SK-N-SH treated with all-trans-retinoic acid at 6 μM for 48 hours (cell line): ENCODE measurements around the gene CHRD.

ENCODE experiments used
- ATAC-seq: fragments of 200-7000 bp; cut with Tn5 transposase; 3 replicates; pipeline ENCODE4 v1.9.1; 2020; ENCODE audit warnings: mild to moderate bottlenecking, moderate library complexity
- ARNTL ChIP-seq: fragments of 450-650 bp; formaldehyde crosslinking; IDR thresholded peaks from 2 replicates; pipeline ENCODE4 v1.5.0; 2020; ENCODE audit warnings: low read depth, mild to moderate bottlenecking, moderate library complexity, borderline replicate concordance
- BACH2 ChIP-seq: fragments of 250-450 bp; sonication (Bioruptor Pico); IDR thresholded peaks from 2 replicates; pipeline ENCODE4 v1.9.0; 2021; ENCODE audit warnings: mild to moderate bottlenecking, borderline replicate concordance
- CSDC2 ChIP-seq: fragments of 250-450 bp; sonication (Bioruptor Pico); IDR thresholded peaks from 2 replicates; pipeline ENCODE4 v1.5.0; 2020; ENCODE audit warnings: mild to moderate bottlenecking, moderate library complexity
- ESRRG ChIP-seq: fragments of 250-450 bp; sonication (Bioruptor Pico); IDR thresholded peaks from 2 replicates; pipeline ENCODE4 v1.6.1; 2021; ENCODE audit warnings: mild to moderate bottlenecking
- GLIS3 ChIP-seq: fragments of 250-450 bp; sonication (Bioruptor Pico); IDR thresholded peaks from 2 replicates; pipeline ENCODE4 v1.5.0; 2020; ENCODE audit warnings: mild to moderate bottlenecking, moderate library complexity
- OSR1 ChIP-seq: fragments of 250-450 bp; sonication (Bioruptor Pico); IDR thresholded peaks from 2 replicates; pipeline ENCODE4 v1.8.0; 2022; ENCODE audit warnings: moderate library complexity, mild to moderate bottlenecking, inconsistent platforms
- POU6F1 ChIP-seq: fragments of 250-450 bp; sonication (Bioruptor Pico); IDR thresholded peaks from 2 replicates; pipeline ENCODE4 v1.8.0; 2021; ENCODE audit warnings: low read depth, mild to moderate bottlenecking, moderate library complexity, borderline replicate concordance
- PPARA ChIP-seq: fragments of 250-450 bp; sonication (Bioruptor Pico); IDR thresholded peaks from 2 replicates; pipeline ENCODE4 v1.5.0; 2020; ENCODE audit warnings: mild to moderate bottlenecking, borderline replicate concordance
- RARB ChIP-seq: fragments of 250-450 bp; sonication (Bioruptor Pico); IDR thresholded peaks from 2 replicates; pipeline ENCODE4 v1.8.0; 2021; ENCODE audit warnings: mild to moderate bottlenecking, moderate library complexity
- SNAI2 ChIP-seq: fragments of 250-450 bp; sonication (Bioruptor Pico); IDR thresholded peaks from 2 replicates; pipeline ENCODE4 v1.5.0; 2020; ENCODE audit warnings: mild to moderate bottlenecking, moderate library complexity
- TCF4 ChIP-seq: fragments of 250-450 bp; sonication (Bioruptor Pico); IDR thresholded peaks from 2 replicates; pipeline ENCODE4 v1.8.0; 2021; ENCODE audit warnings: mild to moderate bottlenecking, moderate library complexity, borderline replicate concordance
- TOX ChIP-seq: fragments of 250-450 bp; sonication (Bioruptor Pico); IDR thresholded peaks from 2 replicates; pipeline ENCODE4 v1.8.0; 2021; ENCODE audit warnings: mild to moderate bottlenecking, moderate library complexity, borderline replicate concordance
- TSHZ2 ChIP-seq: fragments of 250-450 bp; sonication (Bioruptor Pico); IDR thresholded peaks from 2 replicates; pipeline ENCODE4 v1.5.0; 2020; ENCODE audit warnings: mild to moderate bottlenecking, moderate library complexity
- ZC3H10 ChIP-seq: fragments of 250-450 bp; sonication (Bioruptor Pico); IDR thresholded peaks from 2 replicates; pipeline ENCODE4 v1.5.1; 2021; ENCODE audit warnings: mild to moderate bottlenecking, moderate library complexity
- ZFP3 ChIP-seq: fragments of 250-450 bp; sonication (Bioruptor Pico); IDR thresholded peaks from 2 replicates; pipeline ENCODE4 v1.5.0; 2020; ENCODE audit warnings: mild to moderate bottlenecking, moderate library complexity
- ZFP30 ChIP-seq: fragments of 450-650 bp; formaldehyde crosslinking; IDR thresholded peaks from 2 replicates; pipeline ENCODE4 v1.5.0; 2022; ENCODE audit warnings: mild to moderate bottlenecking, moderate library complexity
- ZNF70 ChIP-seq: fragments of 450-650 bp; formaldehyde crosslinking; IDR thresholded peaks from 2 replicates; pipeline ENCODE4 v1.5.0; 2020; ENCODE audit warnings: mild to moderate bottlenecking, moderate library complexity
- ZNF8 ChIP-seq: fragments of 450-650 bp; formaldehyde crosslinking; IDR thresholded peaks from 2 replicates; pipeline ENCODE4 v1.5.0; 2020; ENCODE audit warnings: mild to moderate bottlenecking, moderate library complexity
- TF ChIP-seq, protein P1 (sequence below): fragments of 250-450 bp; sonication (Bioruptor Pico); IDR thresholded peaks from 2 replicates; pipeline ENCODE4 v1.5.1; 2021; ENCODE audit warnings: mild to moderate bottlenecking, moderate library complexity
- TF ChIP-seq, protein P2 (sequence below): fragments of 250-450 bp; sonication (Bioruptor Pico); IDR thresholded peaks from 2 replicates; pipeline ENCODE4 v1.8.0; 2020; ENCODE audit warnings: mild to moderate bottlenecking, moderate library complexity, borderline replicate concordance
- TF ChIP-seq, protein P3 (sequence below): fragments of 250-450 bp; sonication (Bioruptor Pico); IDR thresholded peaks from 2 replicates; pipeline ENCODE4 v1.5.1; 2020; ENCODE audit warnings: low read depth, mild to moderate bottlenecking, moderate library complexity

The CHRD gene

GRCh38 chr3:184384856-184385422 is 5.1 kb downstream of the CHRD start:
- TF ChIP-seq TSHZ2 (CRISPR knock-in tag) = no peak
- TF ChIP-seq CSDC2 = no peak
- TF ChIP-seq GLIS3 (CRISPR knock-in tag) = no peak
- TF ChIP-seq BACH2 (CRISPR knock-in tag) = no peak
- TF ChIP-seq, protein P1, sequence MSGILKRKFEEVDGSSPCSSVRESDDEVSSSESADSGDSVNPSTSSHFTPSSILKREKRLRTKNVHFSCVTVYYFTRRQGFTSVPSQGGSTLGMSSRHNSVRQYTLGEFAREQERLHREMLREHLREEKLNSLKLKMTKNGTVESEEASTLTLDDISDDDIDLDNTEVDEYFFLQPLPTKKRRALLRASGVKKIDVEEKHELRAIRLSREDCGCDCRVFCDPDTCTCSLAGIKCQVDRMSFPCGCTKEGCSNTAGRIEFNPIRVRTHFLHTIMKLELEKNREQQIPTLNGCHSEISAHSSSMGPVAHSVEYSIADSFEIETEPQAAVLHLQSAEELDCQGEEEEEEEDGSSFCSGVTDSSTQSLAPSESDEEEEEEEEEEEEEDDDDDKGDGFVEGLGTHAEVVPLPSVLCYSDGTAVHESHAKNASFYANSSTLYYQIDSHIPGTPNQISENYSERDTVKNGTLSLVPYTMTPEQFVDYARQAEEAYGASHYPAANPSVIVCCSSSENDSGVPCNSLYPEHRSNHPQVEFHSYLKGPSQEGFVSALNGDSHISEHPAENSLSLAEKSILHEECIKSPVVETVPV = no peak
- no peak for TF ChIP-seq POU6F1 (CRISPR knock-in tag)
- no peak for TF ChIP-seq ZNF8
- no peak for TF ChIP-seq PPARA (CRISPR knock-in tag)
- TF ChIP-seq ZFP3 (CRISPR knock-in tag) = no peak
- no peak for TF ChIP-seq ESRRG (CRISPR knock-in tag)
- TF ChIP-seq, protein P2, sequence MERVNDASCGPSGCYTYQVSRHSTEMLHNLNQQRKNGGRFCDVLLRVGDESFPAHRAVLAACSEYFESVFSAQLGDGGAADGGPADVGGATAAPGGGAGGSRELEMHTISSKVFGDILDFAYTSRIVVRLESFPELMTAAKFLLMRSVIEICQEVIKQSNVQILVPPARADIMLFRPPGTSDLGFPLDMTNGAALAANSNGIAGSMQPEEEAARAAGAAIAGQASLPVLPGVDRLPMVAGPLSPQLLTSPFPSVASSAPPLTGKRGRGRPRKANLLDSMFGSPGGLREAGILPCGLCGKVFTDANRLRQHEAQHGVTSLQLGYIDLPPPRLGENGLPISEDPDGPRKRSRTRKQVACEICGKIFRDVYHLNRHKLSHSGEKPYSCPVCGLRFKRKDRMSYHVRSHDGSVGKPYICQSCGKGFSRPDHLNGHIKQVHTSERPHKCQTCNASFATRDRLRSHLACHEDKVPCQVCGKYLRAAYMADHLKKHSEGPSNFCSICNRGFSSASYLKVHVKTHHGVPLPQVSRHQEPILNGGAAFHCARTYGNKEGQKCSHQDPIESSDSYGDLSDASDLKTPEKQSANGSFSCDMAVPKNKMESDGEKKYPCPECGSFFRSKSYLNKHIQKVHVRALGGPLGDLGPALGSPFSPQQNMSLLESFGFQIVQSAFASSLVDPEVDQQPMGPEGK (CRISPR knock-in tag) = no peak
- TF ChIP-seq, protein P3, sequence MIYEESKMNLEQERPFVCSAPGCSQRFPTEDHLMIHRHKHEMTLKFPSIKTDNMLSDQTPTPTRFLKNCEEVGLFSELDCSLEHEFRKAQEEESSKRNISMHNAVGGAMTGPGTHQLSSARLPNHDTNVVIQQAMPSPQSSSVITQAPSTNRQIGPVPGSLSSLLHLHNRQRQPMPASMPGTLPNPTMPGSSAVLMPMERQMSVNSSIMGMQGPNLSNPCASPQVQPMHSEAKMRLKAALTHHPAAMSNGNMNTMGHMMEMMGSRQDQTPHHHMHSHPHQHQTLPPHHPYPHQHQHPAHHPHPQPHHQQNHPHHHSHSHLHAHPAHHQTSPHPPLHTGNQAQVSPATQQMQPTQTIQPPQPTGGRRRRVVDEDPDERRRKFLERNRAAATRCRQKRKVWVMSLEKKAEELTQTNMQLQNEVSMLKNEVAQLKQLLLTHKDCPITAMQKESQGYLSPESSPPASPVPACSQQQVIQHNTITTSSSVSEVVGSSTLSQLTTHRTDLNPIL (CRISPR knock-in tag) = no peak
- no peak for TF ChIP-seq ZNF70
- no peak for TF ChIP-seq ARNTL (CRISPR knock-in tag)
- no peak for TF ChIP-seq TOX (CRISPR knock-in tag)
- TF ChIP-seq ZC3H10 (CRISPR knock-in tag) = no peak
- TF ChIP-seq ZFP30 = no peak
- TF ChIP-seq OSR1 (CRISPR knock-in tag) = no peak
- no peak for TF ChIP-seq SNAI2 (CRISPR knock-in tag)
- TF ChIP-seq RARB (CRISPR knock-in tag) = no peak
- no peak for ATAC-seq

- ATAC-seq = no peak
- TF ChIP-seq BACH2 (CRISPR knock-in tag) (no peak), ZNF8 (no peak), ZNF70 (no peak), POU6F1 (CRISPR knock-in tag) (no peak), RARB (CRISPR knock-in tag) (no peak), ARNTL (CRISPR knock-in tag) (no peak), TCF4 (CRISPR knock-in tag) (no peak)
These were observed 6.4 kb downstream of the CHRD start for GRCh38 chr3:184386047-184386806.
